ENCODE data around the gene MBIP.
"Not testable (repeated sequence)": the region's sequence is repeated elsewhere in the genome, so short reads cannot be mapped to it uniquely, and the experiment has no call there.

The MBIP gene

DNA sequence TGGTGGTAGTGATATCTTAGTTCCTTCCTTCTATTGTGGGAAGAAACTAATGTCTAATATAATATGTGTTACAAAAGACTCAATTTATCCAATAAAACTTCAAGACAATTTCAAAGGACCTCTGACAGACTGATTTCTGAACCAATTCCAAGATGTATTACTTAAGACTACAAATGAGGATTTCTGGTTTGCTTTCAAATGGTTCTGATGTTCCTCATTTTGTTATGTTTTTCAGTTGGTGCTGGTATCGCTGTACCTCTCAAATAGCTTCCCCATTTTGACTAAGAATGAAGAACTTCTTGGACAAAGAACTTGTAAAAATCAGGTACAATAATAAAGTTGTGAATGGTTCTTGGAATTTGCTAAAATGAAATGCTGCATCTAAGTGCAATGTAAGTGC is 19.4 kb upstream of the MBIP start:
- Histone ChIP-seq H3K27me3 (ENCODE audit: control insufficient read depth, insufficient read depth, low read length) (no peaks in the 10 kb centered on the region), H3K4me1 (ENCODE audit: control insufficient read depth, insufficient read depth, low read length) (no peaks in the 10 kb centered on the region), H3K36me3 (ENCODE audit: control insufficient read depth, insufficient read depth, low read length) (no peaks in the 10 kb centered on the region), H3K9ac (ENCODE audit: low read depth, low read length) (no peak overlapping the region), H3K9me3 (ENCODE audit: control insufficient read depth, insufficient read depth, low read length) (no peaks in the 10 kb centered on the region), H3K4me3 (ENCODE audit: low read depth, low read length) (no peak overlapping the region)

DNA sequence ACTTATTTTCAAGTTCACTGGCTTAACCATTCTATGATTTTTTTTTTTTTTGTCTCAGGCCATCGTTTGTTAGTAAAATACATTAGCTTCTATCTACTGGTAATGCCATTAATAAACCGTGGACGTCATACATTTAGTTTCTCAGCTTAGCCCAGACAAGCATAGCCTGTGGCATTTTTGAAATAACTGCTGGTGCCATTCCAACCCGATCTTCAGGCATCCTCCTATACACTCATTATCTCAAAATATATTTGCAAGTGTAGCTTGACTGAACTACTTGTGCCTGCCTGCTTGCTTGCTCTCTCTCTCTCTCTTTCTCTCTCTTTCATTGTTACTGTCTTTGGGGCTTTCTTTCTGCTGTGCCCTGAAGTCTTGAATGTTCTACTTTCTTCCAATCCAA is 12.7 kb upstream of the MBIP start:
- H3K9me3 ChIP-seq (ENCODE audit: control insufficient read depth, insufficient read depth, low read length), result no peaks in the 10 kb centered on the region
- no peaks in the 10 kb centered on the region for H3K4me1 ChIP-seq (ENCODE audit: control insufficient read depth, insufficient read depth, low read length)
- no peak overlapping the region for H3K9ac ChIP-seq (ENCODE audit: low read depth, low read length)
- H3K4me3 ChIP-seq (ENCODE audit: low read depth, low read length), result no peak overlapping the region
- H3K36me3 ChIP-seq (ENCODE audit: control insufficient read depth, insufficient read depth, low read length), result no peaks in the 10 kb centered on the region
- no peaks in the 10 kb centered on the region for H3K27me3 ChIP-seq (ENCODE audit: control insufficient read depth, insufficient read depth, low read length)

DNA sequence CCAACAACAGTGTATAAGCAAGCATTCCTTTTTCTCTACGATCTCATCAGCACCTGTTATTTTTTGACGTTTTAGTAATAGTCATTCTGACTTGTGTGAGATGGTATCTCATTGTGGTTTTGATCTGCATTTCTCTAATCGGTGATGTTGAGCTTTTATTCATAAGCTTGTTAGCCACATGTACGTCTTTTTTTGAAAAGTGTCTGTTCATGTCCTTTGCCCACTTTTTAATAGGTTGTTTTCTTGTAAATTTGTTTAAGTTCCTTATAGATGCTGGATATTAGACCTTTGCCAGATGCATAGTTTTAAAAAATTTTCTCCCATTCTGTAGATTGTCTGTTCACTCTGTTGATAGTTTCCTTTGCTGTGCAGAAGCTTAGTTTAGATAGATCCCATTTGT is 7.1 kb upstream of the MBIP start:
- not testable (repeated sequence) for H3K27me3 ChIP-seq (ENCODE audit: control insufficient read depth, insufficient read depth, low read length)

DNA sequence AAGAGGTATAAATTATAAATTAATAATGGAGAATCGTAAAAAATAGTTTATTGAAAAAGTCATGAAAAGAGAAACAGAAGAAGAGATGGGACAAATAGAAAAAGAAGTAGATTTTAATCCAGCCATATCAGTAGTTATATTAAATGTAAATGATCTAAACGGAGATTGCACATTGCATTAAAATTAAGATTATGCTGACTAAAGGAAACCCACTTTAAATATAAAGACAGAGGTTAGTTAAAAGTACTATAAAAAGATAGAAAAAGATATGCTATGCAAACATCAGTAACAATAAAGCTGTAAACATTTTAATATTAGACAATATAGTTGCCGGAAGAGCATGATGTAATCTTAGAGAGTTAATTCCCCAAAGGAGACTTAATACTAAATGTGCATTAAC is 5.4 kb upstream of the MBIP start:
- H3K27me3 ChIP-seq (ENCODE audit: control insufficient read depth, insufficient read depth, low read length), result no peaks in the 10 kb centered on the region
- H3K4me1 ChIP-seq (ENCODE audit: control insufficient read depth, insufficient read depth, low read length), result no peaks in the 10 kb centered on the region
- no peak overlapping the region for H3K4me3 ChIP-seq (ENCODE audit: low read depth, low read length)
- no peaks in the 10 kb centered on the region for H3K36me3 ChIP-seq (ENCODE audit: control insufficient read depth, insufficient read depth, low read length)
- no peaks in the 10 kb centered on the region for H3K9me3 ChIP-seq (ENCODE audit: control insufficient read depth, insufficient read depth, low read length)
- H3K9ac ChIP-seq (ENCODE audit: low read depth, low read length), result no peak overlapping the region

More for the DNA sequence above, 7.1 kb upstream of the MBIP start:
- not testable (repeated sequence) for H3K4me1 ChIP-seq (ENCODE audit: control insufficient read depth, insufficient read depth, low read length); H3K36me3 ChIP-seq (ENCODE audit: control insufficient read depth, insufficient read depth, low read length); H3K4me3 ChIP-seq (ENCODE audit: low read depth, low read length); H3K9ac ChIP-seq (ENCODE audit: low read depth, low read length); H3K9me3 ChIP-seq (ENCODE audit: control insufficient read depth, insufficient read depth, low read length)

DNA sequence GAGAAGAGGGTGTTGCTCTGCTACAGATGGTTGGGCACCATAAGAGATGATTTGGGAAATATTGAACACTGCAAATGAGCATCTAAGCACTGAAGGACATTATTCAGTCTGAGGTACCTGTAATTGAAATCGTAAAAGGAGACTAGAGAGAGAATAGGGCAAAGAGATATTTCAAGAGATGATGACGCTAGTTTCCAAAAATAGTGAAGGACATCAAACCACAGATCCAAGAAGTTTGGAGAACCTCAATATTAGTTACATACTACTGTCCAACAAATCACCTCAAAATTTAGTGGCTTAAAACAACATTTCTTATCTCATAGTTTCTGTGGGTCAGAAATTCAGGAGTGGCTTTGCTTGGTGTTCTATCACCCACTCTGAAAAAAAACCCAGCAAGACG is 4.5 kb upstream of the MBIP start:
- Histone ChIP-seq H3K9me3 (ENCODE audit: control insufficient read depth, insufficient read depth, low read length) (no peaks in the 10 kb centered on the region), H3K9ac (ENCODE audit: low read depth, low read length) (no peak overlapping the region), H3K4me3 (ENCODE audit: low read depth, low read length) (no peak overlapping the region), H3K36me3 (ENCODE audit: control insufficient read depth, insufficient read depth, low read length) (no peaks in the 10 kb centered on the region), H3K27me3 (ENCODE audit: control insufficient read depth, insufficient read depth, low read length) (no peaks in the 10 kb centered on the region), H3K4me1 (ENCODE audit: control insufficient read depth, insufficient read depth, low read length) (no peaks in the 10 kb centered on the region)

DNA sequence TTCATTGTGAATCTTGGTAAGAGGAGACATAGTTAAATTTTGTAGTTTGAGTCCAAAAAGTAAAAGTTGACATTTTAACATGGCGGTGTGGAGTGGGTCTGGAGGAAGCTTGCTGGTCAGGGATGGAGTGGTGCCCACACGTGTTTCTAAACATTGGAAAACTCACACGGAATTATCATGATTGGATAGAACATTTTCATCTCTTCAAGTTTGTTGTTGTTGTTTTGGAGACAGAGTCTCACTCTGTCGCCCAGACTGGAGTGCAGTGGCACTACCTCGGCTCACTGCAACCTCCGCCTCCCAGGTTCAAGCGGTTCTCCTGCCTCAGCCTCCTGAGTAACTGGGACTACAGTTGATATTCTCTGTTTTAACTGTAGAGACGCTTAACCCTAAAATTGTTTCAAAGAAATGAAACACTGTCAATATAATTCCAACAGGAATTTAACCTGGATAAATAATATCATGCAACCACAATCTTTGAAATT is 502 bp upstream of the MBIP start:
- H3K4me1 ChIP-seq (ENCODE audit: control insufficient read depth, insufficient read depth, low read length), result no peaks in the 10 kb centered on the region
- no peaks in the 10 kb centered on the region for H3K27me3 ChIP-seq (ENCODE audit: control insufficient read depth, insufficient read depth, low read length)
- no peaks in the 10 kb centered on the region for H3K9me3 ChIP-seq (ENCODE audit: control insufficient read depth, insufficient read depth, low read length)
- H3K36me3 ChIP-seq (ENCODE audit: control insufficient read depth, insufficient read depth, low read length), result no peaks in the 10 kb centered on the region
- no peak overlapping the region for H3K9ac ChIP-seq (ENCODE audit: low read depth, low read length)
- peak overlapping the region; percentile 96 for H3K4me3 ChIP-seq (ENCODE audit: low read depth, low read length)

DNA sequence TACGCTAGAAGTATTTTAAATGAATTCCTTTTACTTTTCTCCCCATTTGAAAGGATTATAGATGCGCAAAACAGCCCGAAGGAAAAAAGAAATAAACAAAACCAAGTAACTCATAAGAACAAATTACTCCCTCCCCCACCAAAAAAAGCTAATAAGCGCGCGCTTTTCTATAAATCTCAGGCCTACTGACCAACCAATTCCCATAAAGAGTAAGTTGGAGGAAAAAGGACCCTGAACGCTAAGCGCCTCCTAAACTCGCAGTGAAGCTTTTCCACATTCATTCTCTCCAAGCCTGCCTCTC is 588 bp downstream of the MBIP start:
- Histone ChIP-seq H3K4me3 (ENCODE audit: low read depth, low read length) (peak overlapping the region; percentile 96), H3K9me3 (ENCODE audit: control insufficient read depth, insufficient read depth, low read length) (no peaks in the 10 kb centered on the region), H3K4me1 (ENCODE audit: control insufficient read depth, insufficient read depth, low read length) (peaks cover 4% of the 10 kb centered on the region), H3K9ac (ENCODE audit: low read depth, low read length) (peak overlapping the region; percentile 91), H3K36me3 (ENCODE audit: control insufficient read depth, insufficient read depth, low read length) (no peaks in the 10 kb centered on the region), H3K27me3 (ENCODE audit: control insufficient read depth, insufficient read depth, low read length) (no peaks in the 10 kb centered on the region)

DNA sequence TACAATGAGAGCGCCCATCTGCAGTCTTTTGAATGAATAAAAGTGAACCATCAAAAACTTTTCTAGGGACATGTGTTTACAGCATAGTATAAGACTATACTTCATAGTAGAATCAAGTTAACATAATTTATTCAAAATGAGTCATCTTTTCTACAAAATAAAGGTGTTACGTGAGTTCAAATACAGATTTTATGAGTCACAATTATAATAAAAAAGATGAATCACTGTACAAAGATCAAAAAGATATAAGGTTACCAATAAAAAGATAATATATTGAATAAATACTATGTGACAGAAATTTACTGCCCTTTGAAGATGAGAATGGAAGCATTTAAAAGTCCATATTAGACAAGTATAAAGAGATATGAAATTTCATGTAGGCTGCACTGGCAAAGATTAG is 2.8 kb downstream of the MBIP start:
- Histone ChIP-seq H3K36me3 (ENCODE audit: control insufficient read depth, insufficient read depth, low read length) (no peaks in the 10 kb centered on the region), H3K27me3 (ENCODE audit: control insufficient read depth, insufficient read depth, low read length) (no peaks in the 10 kb centered on the region), H3K4me3 (ENCODE audit: low read depth, low read length) (no peak overlapping the region), H3K9me3 (ENCODE audit: control insufficient read depth, insufficient read depth, low read length) (no peaks in the 10 kb centered on the region), H3K9ac (ENCODE audit: low read depth, low read length) (no peak overlapping the region), H3K4me1 (ENCODE audit: control insufficient read depth, insufficient read depth, low read length) (peaks cover 10% of the 10 kb centered on the region)

DNA sequence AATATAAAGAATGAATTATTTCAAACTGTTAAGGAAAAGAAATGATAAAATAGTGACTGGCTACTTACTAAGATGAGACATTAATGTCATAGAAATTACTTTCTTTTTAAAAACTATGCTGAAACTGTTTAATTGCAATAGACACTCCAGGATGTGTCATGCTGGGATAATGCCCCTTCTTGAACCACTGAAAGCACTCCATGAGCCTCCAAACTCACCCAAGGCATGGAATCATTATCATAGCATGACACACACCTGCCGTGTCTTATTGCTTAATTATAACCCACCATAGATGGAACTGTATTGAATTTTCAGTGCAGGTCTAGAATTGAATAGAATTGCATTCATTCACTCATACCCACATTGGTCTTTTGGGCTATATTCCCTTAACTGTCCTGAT is 4.3 kb downstream of the MBIP start:
- H3K4me3 ChIP-seq (ENCODE audit: low read depth, low read length), result no peak overlapping the region
- peaks cover 10% of the 10 kb centered on the region for H3K4me1 ChIP-seq (ENCODE audit: control insufficient read depth, insufficient read depth, low read length)
- no peak overlapping the region for H3K9ac ChIP-seq (ENCODE audit: low read depth, low read length)

DNA sequence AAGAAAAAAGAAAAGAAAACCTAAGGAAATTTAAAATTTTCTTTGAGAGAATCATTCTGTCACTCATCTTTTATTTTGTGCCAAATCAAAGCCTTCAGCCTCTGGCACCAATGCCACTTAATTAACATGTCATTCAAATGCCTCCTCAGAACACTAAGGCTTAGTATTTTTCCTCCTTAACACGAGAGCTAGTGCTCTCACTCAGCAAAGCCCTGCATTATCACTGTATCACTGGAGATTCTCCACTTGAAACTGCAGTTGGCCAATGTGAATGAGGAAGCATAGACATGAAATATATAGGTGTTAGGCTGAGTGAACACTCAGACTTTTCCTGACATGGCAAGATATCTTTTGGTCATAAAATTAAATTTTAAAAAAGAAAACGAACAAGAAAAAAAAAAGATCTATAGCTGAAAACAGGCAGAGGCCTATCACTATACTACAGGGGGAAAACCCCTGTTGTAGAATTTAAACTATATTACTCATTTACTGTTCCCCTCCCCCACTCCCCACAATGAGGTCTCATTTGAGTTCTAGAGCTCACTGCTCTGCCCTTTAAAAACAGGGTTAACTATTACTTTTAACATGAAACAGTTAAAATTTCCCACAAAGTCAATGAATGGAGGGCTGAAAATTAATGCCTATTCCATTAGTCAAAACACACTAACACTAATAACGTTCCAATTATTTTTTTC is 5.1 kb downstream of the MBIP start:
- Histone ChIP-seq H3K4me3 (ENCODE audit: low read depth, low read length) (no peak overlapping the region), H3K9ac (ENCODE audit: low read depth, low read length) (no peak overlapping the region), H3K4me1 (ENCODE audit: control insufficient read depth, insufficient read depth, low read length) (peaks cover 10% of the 10 kb centered on the region), H3K9me3 (ENCODE audit: control insufficient read depth, insufficient read depth, low read length) (no peaks in the 10 kb centered on the region), H3K27me3 (ENCODE audit: control insufficient read depth, insufficient read depth, low read length) (no peaks in the 10 kb centered on the region), H3K36me3 (ENCODE audit: control insufficient read depth, insufficient read depth, low read length) (peaks cover 3% of the 10 kb centered on the region)

More for the DNA sequence above, 4.3 kb downstream of the MBIP start:
- Histone ChIP-seq H3K27me3 (ENCODE audit: control insufficient read depth, insufficient read depth, low read length) (no peaks in the 10 kb centered on the region), H3K9me3 (ENCODE audit: control insufficient read depth, insufficient read depth, low read length) (no peaks in the 10 kb centered on the region), H3K36me3 (ENCODE audit: control insufficient read depth, insufficient read depth, low read length) (no peaks in the 10 kb centered on the region)

DNA sequence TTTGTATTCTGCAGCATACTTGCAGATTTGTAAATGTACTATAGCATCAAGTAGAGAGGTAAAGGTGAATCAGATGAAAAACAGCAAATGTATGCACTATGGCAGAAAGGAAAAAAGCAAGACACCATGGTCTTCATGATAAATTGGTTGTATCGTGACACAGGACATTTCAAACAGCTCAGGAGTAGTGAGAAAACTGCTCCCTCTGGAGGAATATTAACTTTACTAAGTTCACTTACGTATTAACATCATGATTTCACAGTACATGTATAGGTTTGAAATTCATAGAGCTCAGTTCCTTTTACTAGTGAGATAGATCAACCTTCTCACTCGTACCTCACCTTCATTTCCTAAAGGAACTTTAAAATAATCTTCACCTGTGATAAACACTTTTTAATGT is 6.5 kb downstream of the MBIP start:
- H3K27me3 ChIP-seq (ENCODE audit: control insufficient read depth, insufficient read depth, low read length), result no peaks in the 10 kb centered on the region
- no peaks in the 10 kb centered on the region for H3K9me3 ChIP-seq (ENCODE audit: control insufficient read depth, insufficient read depth, low read length)
- H3K36me3 ChIP-seq (ENCODE audit: control insufficient read depth, insufficient read depth, low read length), result peaks cover 3% of the 10 kb centered on the region
- no peak overlapping the region for H3K9ac ChIP-seq (ENCODE audit: low read depth, low read length)
- no peak overlapping the region for H3K4me3 ChIP-seq (ENCODE audit: low read depth, low read length)
- H3K4me1 ChIP-seq (ENCODE audit: control insufficient read depth, insufficient read depth, low read length), result peaks cover 10% of the 10 kb centered on the region

DNA sequence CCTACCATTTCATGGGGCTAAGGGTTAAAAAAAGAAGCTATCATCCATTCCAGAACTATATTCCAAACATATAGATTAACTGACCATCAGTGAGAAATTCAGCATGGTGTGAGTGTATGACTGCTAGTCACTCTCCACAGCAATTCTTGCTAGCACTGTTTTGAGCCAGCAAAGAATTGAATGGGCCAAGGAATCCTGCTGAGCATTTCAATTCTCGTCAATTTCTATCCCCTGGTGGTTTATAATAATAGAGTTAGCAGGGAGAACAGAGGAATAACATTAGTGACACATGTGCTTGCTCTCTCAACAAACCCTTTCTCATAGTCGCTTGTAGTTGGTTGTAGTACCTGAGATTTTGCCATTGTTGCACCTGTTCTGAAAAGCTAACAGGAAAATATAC is 7.2 kb downstream of the MBIP start:
- H3K4me3 ChIP-seq (ENCODE audit: low read depth, low read length), result no peak overlapping the region
- peaks cover 10% of the 10 kb centered on the region for H3K4me1 ChIP-seq (ENCODE audit: control insufficient read depth, insufficient read depth, low read length)
- H3K27me3 ChIP-seq (ENCODE audit: control insufficient read depth, insufficient read depth, low read length), result no peaks in the 10 kb centered on the region
- H3K9me3 ChIP-seq (ENCODE audit: control insufficient read depth, insufficient read depth, low read length), result no peaks in the 10 kb centered on the region
- peaks cover 3% of the 10 kb centered on the region for H3K36me3 ChIP-seq (ENCODE audit: control insufficient read depth, insufficient read depth, low read length)
- H3K9ac ChIP-seq (ENCODE audit: low read depth, low read length), result no peak overlapping the region

Data from iPS-15b (cell line).